Activated CD8-positive, alpha-beta T cell treated with anti-CD3 and anti-CD28 coated beads for 36 hours (primary cell): ENCODE results near the gene IRX5. TPM values are rescaled to one million over a fixed set of nuclear protein-coding genes. Genes with fewer than 3 reads are reported as not detected.

Source experiments
- ATAC-seq: fragments of 200-7000 bp; cut with Tn5 transposase; one replicate; pipeline ENCODE4 v1.10.0; 2021; ENCODE audit warnings: mild to moderate bottlenecking, moderate library complexity
- CTCF ChIA-PET: fragments of 350-600 bp; sonication (Branson Sonifier 250); formaldehyde crosslinking; loops from one replicate; lab custom pipeline; 2021; ENCODE audit warnings: antibody characterized with exemption; lab: Charles Lee
- POLR2A ChIA-PET: fragments of 350-600 bp; sonication (Branson Sonifier 250); formaldehyde crosslinking; loops from one replicate; lab custom pipeline; 2021; ENCODE audit warnings: antibody characterized with exemption; lab: Charles Lee
- DNase-seq: peaks from one replicate; pipeline ENCODE4 v3.0.0-alpha.2; 2020
- H3K27ac Mint-ChIP-seq: one replicate; pipeline ENCODE4 v1.8.0; 2021; ENCODE audit warnings: mild to moderate bottlenecking, mixed read lengths
- H3K27me3 Mint-ChIP-seq: one replicate; pipeline ENCODE4 v1.8.0; 2021; ENCODE audit warnings: mixed read lengths
- H3K36me3 Mint-ChIP-seq: one replicate; pipeline ENCODE4 v1.8.0; 2021; ENCODE audit warnings: low read depth, mixed read lengths
- H3K4me1 Mint-ChIP-seq: one replicate; pipeline ENCODE4 v1.8.0; 2021; ENCODE audit warnings: low read depth, mixed read lengths
- H3K4me3 Mint-ChIP-seq: one replicate; pipeline ENCODE4 v1.8.0; 2021; ENCODE audit warnings: mild to moderate bottlenecking, moderate library complexity, mixed read lengths
- H3K9me3 Mint-ChIP-seq: one replicate; pipeline ENCODE4 v1.8.0; 2021; ENCODE audit warnings: mixed read lengths
- intact Hi-C: fragments of 100-400 bp; cut with micrococcal nuclease; formaldehyde crosslinking; loops from one replicate; pipeline ENCODE4 v1.10.0; 2022
- total RNA-seq, 2 experiments: library from RNA; stranded (reverse); gene quantifications; one replicate each; pipeline ENCODE4 v1.2.3, GENCODE V29; 2021
- TF ChIP-seq, protein P1 (sequence below): fragments of 200-600 bp; IDR thresholded peaks from one replicate; pipeline ENCODE4 v1.8.0; 2022; ENCODE audit warnings: antibody characterized with exemption, mild to moderate bottlenecking

The IRX5 gene
- total RNA-seq, 2 experiments from 2014 or later: 0.14 to 0.34 TPM

- Mint-ChIP-seq H3K4me1 (peaks cover 30% of the 10 kb centered on the region), H3K27me3 (peaks cover 82% of the 10 kb centered on the region), H3K4me3 (peak overlapping the region; percentile 26), H3K9me3 (no peaks in the 10 kb centered on the region), H3K27ac (no peak overlapping the region), H3K36me3 (peaks cover 6% of the 10 kb centered on the region)
- ChIA-PET CTCF (interaction anchor here (1.7 to 2.3 kb wide), 2 partner anchors 9 to 11 kb away, joined by 4 to 7 read pairs; no protein-coding TSS in a partner anchor), POLR2A (interaction anchor here (1.7 kb wide), 1 partner anchor 13 kb away, joined by 4 read pairs; no protein-coding TSS in a partner anchor)
- TF ChIP-seq, protein P1, sequence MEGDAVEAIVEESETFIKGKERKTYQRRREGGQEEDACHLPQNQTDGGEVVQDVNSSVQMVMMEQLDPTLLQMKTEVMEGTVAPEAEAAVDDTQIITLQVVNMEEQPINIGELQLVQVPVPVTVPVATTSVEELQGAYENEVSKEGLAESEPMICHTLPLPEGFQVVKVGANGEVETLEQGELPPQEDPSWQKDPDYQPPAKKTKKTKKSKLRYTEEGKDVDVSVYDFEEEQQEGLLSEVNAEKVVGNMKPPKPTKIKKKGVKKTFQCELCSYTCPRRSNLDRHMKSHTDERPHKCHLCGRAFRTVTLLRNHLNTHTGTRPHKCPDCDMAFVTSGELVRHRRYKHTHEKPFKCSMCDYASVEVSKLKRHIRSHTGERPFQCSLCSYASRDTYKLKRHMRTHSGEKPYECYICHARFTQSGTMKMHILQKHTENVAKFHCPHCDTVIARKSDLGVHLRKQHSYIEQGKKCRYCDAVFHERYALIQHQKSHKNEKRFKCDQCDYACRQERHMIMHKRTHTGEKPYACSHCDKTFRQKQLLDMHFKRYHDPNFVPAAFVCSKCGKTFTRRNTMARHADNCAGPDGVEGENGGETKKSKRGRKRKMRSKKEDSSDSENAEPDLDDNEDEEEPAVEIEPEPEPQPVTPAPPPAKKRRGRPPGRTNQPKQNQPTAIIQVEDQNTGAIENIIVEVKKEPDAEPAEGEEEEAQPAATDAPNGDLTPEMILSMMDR: no peak
- ATAC-seq: no peak
- peak; percentile 26 for DNase-seq
- intact Hi-C loops: loop anchor here (5.0 kb wide), 1 partner anchor 649 kb away; the partner anchor contains the start of gene IRX3
Observed at GRCh38 chr16:54936201-54936978, 5.7 kb downstream of the IRX5 start.

GRCh38 chr16:54936979-54937670 is 6.5 kb downstream of the IRX5 start:
- no peak for ATAC-seq
- TF ChIP-seq, protein P1: peak; percentile 58
- POLR2A ChIA-PET: no interaction called here
- peaks cover 82% of the 10 kb centered on the region for H3K27me3 Mint-ChIP-seq
- peak; percentile 39 for DNase-seq
- peak overlapping the region; percentile 38 for H3K4me3 Mint-ChIP-seq
- intact Hi-C loops: loop anchor here (5.0 kb wide), 1 partner anchor 650 kb away; the partner anchor contains the start of gene IRX3
- H3K4me1 Mint-ChIP-seq: peaks cover 25% of the 10 kb centered on the region
- no peaks in the 10 kb centered on the region for H3K9me3 Mint-ChIP-seq
- CTCF ChIA-PET: interaction anchor here (1.7 to 2.3 kb wide), 2 partner anchors 10 to 11 kb away, joined by 4 to 7 read pairs; no protein-coding TSS in a partner anchor
- no peak overlapping the region for H3K27ac Mint-ChIP-seq
- H3K36me3 Mint-ChIP-seq: peaks cover 4% of the 10 kb centered on the region

DNA sequence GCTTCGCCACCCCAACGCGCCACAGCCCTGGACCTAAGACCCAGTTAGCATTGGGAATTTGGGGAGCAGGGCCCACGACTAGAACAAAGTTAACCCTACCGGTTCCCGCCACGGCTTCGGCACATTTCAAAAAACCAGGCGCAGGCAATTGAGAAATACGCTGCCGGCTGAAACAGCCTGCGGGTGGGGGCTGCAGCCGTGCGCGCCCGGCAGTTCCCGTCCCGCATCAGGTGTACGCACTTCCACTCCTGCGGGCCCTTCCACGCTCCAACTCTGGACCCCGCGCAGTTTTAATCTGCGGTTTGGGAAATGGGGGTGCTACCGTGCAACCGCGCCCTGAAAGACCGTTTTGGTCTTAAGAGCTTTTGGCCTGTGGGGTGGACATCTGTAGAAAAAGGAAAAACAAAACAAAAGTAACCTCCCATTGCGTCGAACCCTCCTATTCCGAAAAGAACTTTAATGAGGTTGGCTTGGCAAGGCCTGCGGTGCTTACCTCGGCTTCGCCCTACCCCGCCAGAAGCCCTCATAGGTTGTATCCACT is 7.1 kb downstream of the IRX5 start:
- intact Hi-C loops: loop anchor here (5.0 kb wide), 1 partner anchor 650 kb away; the partner anchor contains the start of gene IRX3
- TF ChIP-seq, protein P1: no peak
- DNase-seq (no peak), ATAC-seq (no peak)
- no peaks in the 10 kb centered on the region for H3K9me3 Mint-ChIP-seq
- H3K27me3 Mint-ChIP-seq: peaks cover 79% of the 10 kb centered on the region
- H3K4me1 Mint-ChIP-seq: peaks cover 22% of the 10 kb centered on the region
- CTCF ChIA-PET: interaction anchor here (2.3 kb wide), 1 partner anchor 10 kb away, joined by 7 read pairs; no protein-coding TSS in a partner anchor
- no peaks in the 10 kb centered on the region for H3K36me3 Mint-ChIP-seq
- H3K27ac Mint-ChIP-seq: no peak overlapping the region
- no peak overlapping the region for H3K4me3 Mint-ChIP-seq
- POLR2A ChIA-PET: no interaction called here

DNA sequence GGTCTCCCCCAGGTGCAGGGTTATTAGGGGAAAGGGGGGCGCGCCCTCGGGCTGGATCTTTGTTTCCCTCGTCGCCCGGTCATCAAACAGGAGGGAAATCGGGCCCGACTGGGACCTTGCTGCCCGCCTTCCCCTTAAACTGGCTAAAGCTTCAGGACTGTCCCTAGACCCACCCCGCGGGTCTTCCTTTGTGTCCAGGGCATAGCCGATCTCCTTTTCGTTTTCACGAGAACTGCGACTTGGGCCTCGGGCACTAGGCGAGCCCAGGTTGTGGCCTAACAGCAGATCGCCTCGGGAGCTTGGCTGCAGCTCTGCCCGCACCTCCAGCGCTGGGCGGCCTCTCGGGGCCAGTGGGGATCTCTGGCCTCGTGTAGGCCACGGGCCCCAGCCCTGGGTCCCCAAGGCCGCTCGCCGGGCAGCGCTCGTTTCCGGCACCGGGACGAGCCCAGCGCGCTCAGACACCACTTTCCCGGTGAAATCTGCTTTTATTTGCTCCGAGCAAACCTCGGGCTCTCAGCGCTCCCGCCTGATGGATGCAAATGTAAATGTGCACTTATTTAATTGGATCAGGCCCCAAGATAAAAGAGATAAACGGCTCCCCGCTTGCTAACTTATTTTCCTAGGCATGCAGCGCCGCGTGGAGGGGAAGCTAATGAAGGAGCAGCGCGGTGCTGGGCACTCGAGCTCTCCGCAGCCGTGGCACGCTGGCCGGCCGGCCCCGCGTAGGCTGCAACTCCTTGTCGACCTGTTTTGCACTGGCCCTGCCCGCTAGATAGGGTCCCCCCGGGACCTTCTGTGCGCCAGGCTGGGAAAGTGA is 7.8 kb downstream of the IRX5 start:
- H3K4me1 Mint-ChIP-seq: peaks cover 22% of the 10 kb centered on the region
- intact Hi-C loops: loop anchor here (5.0 kb wide), 1 partner anchor 651 kb away; the partner anchor contains the start of gene IRX3
- TF ChIP-seq, protein P1: no peak
- H3K27me3 Mint-ChIP-seq: peaks cover 79% of the 10 kb centered on the region
- H3K27ac Mint-ChIP-seq: no peak overlapping the region
- no peak overlapping the region for H3K4me3 Mint-ChIP-seq
- ChIA-PET POLR2A (no interaction called here), CTCF (interaction anchor here (2.3 kb wide), 1 partner anchor 9 kb away, joined by 7 read pairs; no protein-coding TSS in a partner anchor)
- ATAC-seq: no peak
- no peaks in the 10 kb centered on the region for H3K9me3 Mint-ChIP-seq
- no peak for DNase-seq
- H3K36me3 Mint-ChIP-seq: no peaks in the 10 kb centered on the region
